ENCODE results near the gene OGFOD3. TPM values are rescaled to one million over a fixed set of nuclear protein-coding genes. Genes with fewer than 3 reads are reported as not detected.
A peak's percentile ranks its signal among the peaks of the same experiment; 100 is the strongest.

OGFOD3 gene
- polyA plus RNA-seq, 4 donors = 7.8 to 23.8 (median 14.6) TPM

GRCh38 chr17:82450357-82451106 is 32.1 kb upstream of the OGFOD3 start, which contains the start of gene CYBC1:
Gene CYBC1 (minus strand): TSS chr17:82450752. CDS start chr17:82449254, 1,498 bp downstream.
- FAIRE-seq (no peak), DNase-seq (peak; percentile 91 to 97)
- Histone ChIP-seq H3K4me3 (ENCODE audit: low read depth in 1 of 3, low read length in 3 of 3) (peak within 1 kb of the TSS; percentile 75 to 100 (median 84)), H3K27me3 (ENCODE audit: control insufficient read depth in 3 of 3, insufficient read depth in 3 of 3, low read length in 3 of 3) (no peaks in the 10 kb centered on the region), H3K9me3 (ENCODE audit: control insufficient read depth in 2 of 2, insufficient read depth in 1 of 2, low read depth in 1 of 2, low read length in 1 of 2) (peaks cover 0 to 22% of the 10 kb centered on the region in 2 donors), H3K4me1 (ENCODE audit: control insufficient read depth in 3 of 3, insufficient read depth in 2 of 3, low read depth in 1 of 3, low read length in 2 of 3) (peaks cover 0 to 8% (median under 1%) of the 10 kb centered on the region in 3 donors), H3K27ac (ENCODE audit: low read depth in 1 of 3, low read length in 2 of 3) (peak within 1 kb of the TSS; percentile 75 to 94 (median 76)), H3K36me3 (ENCODE audit: control insufficient read depth in 3 of 3, insufficient read depth in 2 of 3, low read depth in 1 of 3, low read length in 3 of 3) (peaks cover 0 to 23% (median 0%) of the 10 kb centered on the region in 3 donors)
- WGBS, 3 donors = 0 to 1% (median 0%) methylated on average over 67 to 91 of the region's 91 CpGs

- Histone ChIP-seq H3K9me3 (ENCODE audit: control insufficient read depth in 2 of 2, insufficient read depth in 1 of 2, low read depth in 1 of 2, low read length in 1 of 2) (peaks cover 0 to 22% of the 10 kb centered on the region in 2 donors), H3K4me1 (ENCODE audit: control insufficient read depth in 3 of 3, insufficient read depth in 2 of 3, low read depth in 1 of 3, low read length in 2 of 3) (peaks cover 0 to 8% (median 3%) of the 10 kb centered on the region in 3 donors), H3K27ac (ENCODE audit: low read depth in 1 of 3, low read length in 2 of 3) (peak overlapping the region; percentile 52 to 93 (median 60)), H3K27me3 (ENCODE audit: control insufficient read depth in 3 of 3, insufficient read depth in 3 of 3, low read length in 3 of 3) (no peaks in the 10 kb centered on the region), H3K36me3 (ENCODE audit: control insufficient read depth in 3 of 3, insufficient read depth in 2 of 3, low read depth in 1 of 3, low read length in 3 of 3) (peaks cover 0 to 29% (median 0%) of the 10 kb centered on the region in 3 donors), H3K4me3 (ENCODE audit: low read depth in 1 of 3, low read length in 3 of 3) (peak overlapping the region; percentile 75 to 100 (median 84))
- FAIRE-seq (no peak), DNase-seq (no peak)
- WGBS, 3 donors = 43 to 60% (median 46%) methylated on average over 18 of the region's 18 CpGs
Measured at GRCh38 chr17:82449883-82450356, 31.5 kb upstream of the OGFOD3 start.

DNA sequence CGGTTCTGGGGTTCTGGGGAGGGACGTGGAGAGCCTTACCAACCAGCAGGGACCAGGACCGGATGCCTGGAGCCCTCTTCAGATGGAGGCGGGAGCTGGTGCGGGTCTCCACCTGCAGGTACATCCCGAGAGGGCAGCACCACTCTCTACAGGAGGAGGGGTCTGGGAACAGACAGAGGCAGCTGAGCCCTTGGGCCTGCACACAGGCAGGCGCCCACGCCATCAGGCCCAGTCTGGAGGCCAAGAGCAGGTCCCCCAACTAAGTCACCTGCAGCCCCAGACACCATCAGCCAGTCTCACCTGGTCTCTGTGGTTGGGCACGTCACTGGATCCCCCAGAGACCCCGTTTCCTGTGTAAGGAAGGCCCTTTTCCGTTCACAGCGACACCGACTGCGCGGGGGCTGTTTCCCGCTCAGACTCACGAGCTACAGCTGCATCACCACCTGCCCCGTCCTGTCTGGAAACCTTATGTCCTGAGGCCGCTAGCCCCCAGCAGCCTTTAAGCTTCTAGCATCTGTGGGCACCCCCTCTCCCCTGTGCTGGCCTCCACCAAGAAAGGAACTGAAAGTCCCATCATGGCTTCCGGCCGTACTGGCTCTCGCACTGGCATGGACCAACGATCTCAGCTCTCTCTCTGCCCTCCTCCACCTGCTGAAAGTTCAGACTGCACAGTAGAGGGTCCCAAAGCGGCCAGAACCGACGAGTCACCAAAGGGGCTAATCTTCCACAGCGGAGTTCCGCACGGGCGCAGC is 30.9 kb upstream of the OGFOD3 start:
- H3K4me3 ChIP-seq (ENCODE audit: low read depth in 1 of 3, low read length in 3 of 3) = peak overlapping the region; percentile 75 to 100 (median 84)
- FAIRE-seq (no peak), DNase-seq (peak in 1 of 2 donors; percentile 47)
- peaks cover 0 to 8% (median 3%) of the 10 kb centered on the region in 3 donors for H3K4me1 ChIP-seq (ENCODE audit: control insufficient read depth in 3 of 3, insufficient read depth in 2 of 3, low read depth in 1 of 3, low read length in 2 of 3)
- peaks cover 1 to 35% (median 2%) of the 10 kb centered on the region in 3 donors for H3K36me3 ChIP-seq (ENCODE audit: control insufficient read depth in 3 of 3, insufficient read depth in 2 of 3, low read depth in 1 of 3, low read length in 3 of 3)
- peaks cover 0 to 18% of the 10 kb centered on the region in 2 donors for H3K9me3 ChIP-seq (ENCODE audit: control insufficient read depth in 2 of 2, insufficient read depth in 1 of 2, low read depth in 1 of 2, low read length in 1 of 2)
- no peaks in the 10 kb centered on the region for H3K27me3 ChIP-seq (ENCODE audit: control insufficient read depth in 3 of 3, insufficient read depth in 3 of 3, low read length in 3 of 3)
- 61 to 88% (median 76%) methylated on average over 30 of the region's 30 CpGs for WGBS, 3 donors
- H3K27ac ChIP-seq (ENCODE audit: low read depth in 1 of 3, low read length in 2 of 3) = peak overlapping the region; percentile 15 to 93 (median 52)

DNA sequence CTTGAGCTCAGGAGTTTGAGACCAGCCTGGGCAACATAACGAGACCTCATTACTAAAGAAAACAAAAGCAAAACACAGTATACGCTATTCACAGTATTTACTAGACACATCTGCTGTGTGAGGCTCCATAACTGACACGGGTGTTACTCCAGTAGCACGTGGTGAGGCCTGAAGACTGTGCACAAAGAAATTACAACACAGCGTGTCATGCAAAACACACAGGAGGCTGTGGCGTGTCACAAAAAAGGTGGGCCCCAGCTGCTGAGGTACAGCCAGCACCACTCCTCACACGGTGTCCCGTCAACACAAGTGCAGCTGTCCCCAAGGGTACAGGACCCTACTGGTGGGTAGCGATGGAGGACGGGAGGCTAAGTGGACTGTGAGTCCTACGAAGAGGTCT is 29.5 kb upstream of the OGFOD3 start:
- no peak overlapping the region for H3K4me3 ChIP-seq (ENCODE audit: low read depth in 1 of 3, low read length in 3 of 3)
- H3K4me1 ChIP-seq (ENCODE audit: control insufficient read depth in 3 of 3, insufficient read depth in 2 of 3, low read depth in 1 of 3, low read length in 2 of 3) = peaks cover 0 to 8% (median 3%) of the 10 kb centered on the region in 3 donors
- DNase-seq (no peak), FAIRE-seq (no peak)
- H3K9me3 ChIP-seq (ENCODE audit: control insufficient read depth in 2 of 2, insufficient read depth in 1 of 2, low read depth in 1 of 2, low read length in 1 of 2) = peaks cover 0 to 10% of the 10 kb centered on the region in 2 donors
- H3K27me3 ChIP-seq (ENCODE audit: control insufficient read depth in 3 of 3, insufficient read depth in 3 of 3, low read length in 3 of 3) = no peaks in the 10 kb centered on the region
- H3K27ac ChIP-seq (ENCODE audit: low read depth in 1 of 3, low read length in 2 of 3) = no peak overlapping the region
- 89 to 93% (median 93%) methylated on average over 11 of the region's 11 CpGs for WGBS, 3 donors
- H3K36me3 ChIP-seq (ENCODE audit: control insufficient read depth in 3 of 3, insufficient read depth in 2 of 3, low read depth in 1 of 3, low read length in 3 of 3) = peaks cover 3 to 49% (median 3%) of the 10 kb centered on the region in 3 donors

- peaks cover 0 to 8% (median 3%) of the 10 kb centered on the region in 3 donors for H3K4me1 ChIP-seq (ENCODE audit: control insufficient read depth in 3 of 3, insufficient read depth in 2 of 3, low read depth in 1 of 3, low read length in 2 of 3)
- H3K27me3 ChIP-seq (ENCODE audit: control insufficient read depth in 3 of 3, insufficient read depth in 3 of 3, low read length in 3 of 3) = no peaks in the 10 kb centered on the region
- H3K9me3 ChIP-seq (ENCODE audit: control insufficient read depth in 2 of 2, insufficient read depth in 1 of 2, low read depth in 1 of 2, low read length in 1 of 2) = peaks cover 0 to 3% of the 10 kb centered on the region in 2 donors
- WGBS, 3 donors = 79 to 87% (median 83%) methylated on average over 12 of the region's 12 CpGs
- DNase-seq (no peak), FAIRE-seq (no peak)
- H3K27ac ChIP-seq (ENCODE audit: low read depth in 1 of 3, low read length in 2 of 3) = no peak overlapping the region
- H3K36me3 ChIP-seq (ENCODE audit: control insufficient read depth in 3 of 3, insufficient read depth in 2 of 3, low read depth in 1 of 3, low read length in 3 of 3) = peaks cover 3 to 62% (median 4%) of the 10 kb centered on the region in 3 donors
- no peak overlapping the region for H3K4me3 ChIP-seq (ENCODE audit: low read depth in 1 of 3, low read length in 3 of 3)
Measured at GRCh38 chr17:82446649-82447048, 28.3 kb upstream of the OGFOD3 start.

DNA sequence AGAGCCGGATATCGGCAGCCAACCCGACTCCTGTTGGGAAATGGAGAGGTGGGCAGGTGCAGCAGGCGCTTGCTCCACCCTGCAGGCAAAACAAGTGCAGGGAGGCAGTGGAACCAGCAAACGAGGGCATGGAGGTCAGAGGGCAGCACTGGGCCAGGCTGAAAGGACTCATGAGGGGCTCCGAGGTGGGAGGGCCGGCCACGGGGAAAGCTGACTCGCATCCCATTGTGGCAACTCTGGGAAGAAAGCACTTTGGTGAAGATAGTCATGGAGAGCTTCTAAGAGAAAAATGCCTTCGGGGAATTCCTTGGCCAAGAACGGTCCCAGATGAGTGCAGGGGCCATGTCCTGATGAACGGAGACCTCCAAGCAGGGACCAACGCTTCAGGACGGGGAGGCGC is 27.7 kb upstream of the OGFOD3 start:
- WGBS, 3 donors = 87 to 93% (median 89%) methylated on average over 15 of the region's 15 CpGs
- peaks cover 0 to 8% (median 3%) of the 10 kb centered on the region in 3 donors for H3K4me1 ChIP-seq (ENCODE audit: control insufficient read depth in 3 of 3, insufficient read depth in 2 of 3, low read depth in 1 of 3, low read length in 2 of 3)
- DNase-seq = no peak
- no peak overlapping the region for H3K4me3 ChIP-seq (ENCODE audit: low read depth in 1 of 3, low read length in 3 of 3)
- no peak overlapping the region for H3K27ac ChIP-seq (ENCODE audit: low read depth in 1 of 3, low read length in 2 of 3)
- H3K9me3 ChIP-seq (ENCODE audit: control insufficient read depth in 2 of 2, insufficient read depth in 1 of 2, low read depth in 1 of 2, low read length in 1 of 2) = no peaks in the 10 kb centered on the region
- H3K27me3 ChIP-seq (ENCODE audit: control insufficient read depth in 3 of 3, insufficient read depth in 3 of 3, low read length in 3 of 3) = no peaks in the 10 kb centered on the region
- FAIRE-seq = no peak
- peaks cover 3 to 66% (median 5%) of the 10 kb centered on the region in 3 donors for H3K36me3 ChIP-seq (ENCODE audit: control insufficient read depth in 3 of 3, insufficient read depth in 2 of 3, low read depth in 1 of 3, low read length in 3 of 3)

DNA sequence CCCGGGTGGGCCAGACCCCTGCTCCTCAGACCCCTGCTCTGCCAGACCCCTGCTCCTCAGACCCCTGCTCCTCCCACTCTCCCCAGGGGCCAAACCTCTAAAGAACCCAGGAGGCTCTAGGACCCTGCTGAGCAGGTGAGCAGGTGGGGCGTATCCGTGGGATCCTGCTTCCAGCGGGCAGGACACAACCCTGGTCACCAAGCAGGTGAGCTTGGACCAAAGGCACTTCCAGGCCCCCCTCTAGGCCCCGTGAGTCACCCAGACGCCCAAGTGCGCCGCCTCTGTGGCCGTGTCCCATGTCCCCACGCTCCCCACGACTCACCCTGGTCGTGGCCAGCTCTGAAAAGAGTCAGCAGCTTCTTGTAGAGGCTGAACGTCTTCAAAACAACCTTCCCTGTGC is 27.2 kb upstream of the OGFOD3 start:
- H3K27me3 ChIP-seq (ENCODE audit: control insufficient read depth in 3 of 3, insufficient read depth in 3 of 3, low read length in 3 of 3) = no peaks in the 10 kb centered on the region
- no peak overlapping the region for H3K4me3 ChIP-seq (ENCODE audit: low read depth in 1 of 3, low read length in 3 of 3)
- H3K9me3 ChIP-seq (ENCODE audit: control insufficient read depth in 2 of 2, insufficient read depth in 1 of 2, low read depth in 1 of 2, low read length in 1 of 2) = no peaks in the 10 kb centered on the region
- DNase-seq (no peak), FAIRE-seq (no peak)
- peaks cover 3 to 71% (median 5%) of the 10 kb centered on the region in 3 donors for H3K36me3 ChIP-seq (ENCODE audit: control insufficient read depth in 3 of 3, insufficient read depth in 2 of 3, low read depth in 1 of 3, low read length in 3 of 3)
- 72 to 82% (median 81%) methylated on average over 12 to 13 of the region's 13 CpGs for WGBS, 3 donors
- H3K27ac ChIP-seq (ENCODE audit: low read depth in 1 of 3, low read length in 2 of 3) = no peak overlapping the region
- H3K4me1 ChIP-seq (ENCODE audit: control insufficient read depth in 3 of 3, insufficient read depth in 2 of 3, low read depth in 1 of 3, low read length in 2 of 3) = peaks cover 0 to 8% (median 3%) of the 10 kb centered on the region in 3 donors

DNA sequence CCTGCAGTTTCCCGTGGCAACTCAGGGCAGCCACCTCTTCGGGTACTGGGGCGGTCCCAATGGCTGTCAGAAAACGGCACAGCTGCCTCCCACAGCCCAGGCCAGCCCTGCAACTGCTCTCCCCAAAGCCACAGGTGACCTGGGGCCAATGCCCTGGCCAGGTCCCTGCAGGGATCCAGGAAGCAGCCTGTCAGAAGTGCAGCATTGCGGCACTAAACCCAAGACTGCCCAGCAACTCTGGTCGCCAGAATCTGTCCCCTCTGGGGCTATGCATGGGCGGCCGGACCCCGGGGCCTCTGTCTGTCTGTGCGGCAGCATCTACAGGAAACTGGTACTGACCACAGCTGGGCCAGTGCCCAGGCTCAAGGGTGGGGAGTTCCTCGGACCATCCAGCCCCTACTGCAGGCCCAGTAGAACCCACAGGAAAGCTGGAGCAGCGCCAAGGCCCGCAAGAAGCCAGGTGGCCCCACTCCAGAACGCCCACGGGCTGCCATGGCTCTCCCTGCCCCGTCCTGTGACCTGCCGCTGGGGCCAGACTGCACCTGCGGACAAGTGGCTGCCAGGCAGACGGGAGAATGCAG is 26.6 kb upstream of the OGFOD3 start:
- 68 to 78% (median 71%) methylated on average over 19 of the region's 19 CpGs for WGBS, 3 donors
- Histone ChIP-seq H3K27me3 (ENCODE audit: control insufficient read depth in 3 of 3, insufficient read depth in 3 of 3, low read length in 3 of 3) (no peaks in the 10 kb centered on the region), H3K9me3 (ENCODE audit: control insufficient read depth in 2 of 2, insufficient read depth in 1 of 2, low read depth in 1 of 2, low read length in 1 of 2) (no peaks in the 10 kb centered on the region), H3K36me3 (ENCODE audit: control insufficient read depth in 3 of 3, insufficient read depth in 2 of 3, low read depth in 1 of 3, low read length in 3 of 3) (peaks cover 3 to 76% (median 7%) of the 10 kb centered on the region in 3 donors), H3K27ac (ENCODE audit: low read depth in 1 of 3, low read length in 2 of 3) (no peak overlapping the region), H3K4me1 (ENCODE audit: control insufficient read depth in 3 of 3, insufficient read depth in 2 of 3, low read depth in 1 of 3, low read length in 2 of 3) (peaks cover 0 to 6% (median 3%) of the 10 kb centered on the region in 3 donors), H3K4me3 (ENCODE audit: low read depth in 1 of 3, low read length in 3 of 3) (no peak overlapping the region)
- FAIRE-seq (no peak), DNase-seq (no peak)
